GM10248 (cell line): ENCODE data around the gene SAMD14.

Source experiments
- CTCF ChIA-PET: fragments of 300-600 bp; sonication (Branson Sonifier 250); formaldehyde crosslinking; extraction: SDS; loops from one replicate; lab custom pipeline; 2021; ENCODE audit warnings: antibody characterized with exemption; lab: Yijun Ruan, JAX
- POLR2A ChIA-PET: fragments of 350-650 bp; sonication (Branson Sonifier 250); formaldehyde crosslinking; extraction: SDS; loops from one replicate; lab custom pipeline; 2020; ENCODE audit warnings: antibody characterized with exemption; lab: Yijun Ruan, JAX
- DNase-seq: peaks from one replicate; pipeline ENCODE4 v3.0.0; 2012; ENCODE audit errors: extremely low spot score
- CTCF ChIP-seq: IDR thresholded peaks from 2 replicates; pipeline ENCODE4 v1.5.1; 2012; ENCODE audit warnings: mild to moderate bottlenecking, low read depth; ENCODE audit errors: extremely low read depth, missing control alignments, control extremely low read depth

The SAMD14 gene

GRCh38 chr17:50094243-50094752 is 35.7 kb downstream of the SAMD14 start:
- POLR2A ChIA-PET: no interaction called here
- CTCF ChIA-PET: interaction anchor here (0.6 to 15.6 kb wide), 69 partner anchors 9 to 637 kb away, joined by 3 to 246 read pairs (median 5); partner anchors contain the start of genes COL1A1, DLX3, ITGA3 and SAMD14
- DNase-seq: peak; percentile 83
- TF ChIP-seq CTCF: peak; percentile 84

- no peak for TF ChIP-seq CTCF
- ChIA-PET CTCF (interaction anchor here (0.6 to 15.6 kb wide), 63 partner anchors 9 to 637 kb away, joined by 3 to 246 read pairs (median 5); partner anchors contain the start of genes COL1A1, DLX3, ITGA3 and SAMD14), POLR2A (no interaction called here)
- DNase-seq: no peak
These were observed 36.2 kb downstream of the SAMD14 start for GRCh38 chr17:50093807-50094206.

- ChIA-PET POLR2A (no interaction called here), CTCF (interaction anchor here (1.1 to 15.6 kb wide), 24 partner anchors 11 to 536 kb away, joined by 4 to 246 read pairs (median 14); partner anchors contain the start of genes COL1A1, ITGA3, SAMD14 and TMEM92)
- TF ChIP-seq CTCF: no peak
- no peak for DNase-seq
These were observed 36.7 kb downstream of the SAMD14 start for GRCh38 chr17:50093246-50093645.

GRCh38 chr17:50091918-50092285 is 38.1 kb downstream of the SAMD14 start:
- DNase-seq: no peak
- CTCF ChIA-PET: interaction anchor here (1.0 to 15.6 kb wide), 11 partner anchors 23 to 205 kb away, joined by 3 to 246 read pairs (median 18); partner anchors contain the start of gene ITGA3
- POLR2A ChIA-PET: no interaction called here
- no peak for TF ChIP-seq CTCF

- TF ChIP-seq CTCF: no peak
- ChIA-PET POLR2A (no interaction called here), CTCF (interaction anchor here (1.0 to 15.6 kb wide), 8 partner anchors 24 to 93 kb away, joined by 3 to 246 read pairs (median 21); partner anchors contain the start of gene ITGA3)
- no peak for DNase-seq
These were observed 38.7 kb downstream of the SAMD14 start for GRCh38 chr17:50090971-50091917.

- TF ChIP-seq CTCF: no peak
- ChIA-PET CTCF (interaction anchor here (0.9 to 6.6 kb wide), 5 partner anchors 10 to 92 kb away, joined by 3 to 75 read pairs (median 5); no protein-coding TSS in a partner anchor), POLR2A (no interaction called here)
- no peak for DNase-seq
These were observed 39.9 kb downstream of the SAMD14 start for GRCh38 chr17:50090071-50090470.
